Breast epithelium (tissue), 4 donors: ENCODE results near the gene ANKRD17. TPM values are rescaled to one million over a fixed set of nuclear protein-coding genes. Genes with fewer than 3 reads are reported as not detected.

Experiments
- DNase-seq, 2 donors: peaks; one replicate each; pipeline ENCODE4 v3.0.0-alpha.2; 2019; ENCODE audit warnings: low spot score in 2 of 2
- H3K27ac ChIP-seq, 2 donors: fragments of 200-600 bp; sonication (generic) in 1 of 2; one replicate each; pipeline ENCODE4 v1.5.1; 2016 to 2019; ENCODE audit warnings: mild to moderate bottlenecking in 1 of 2
- H3K27me3 ChIP-seq, 2 donors: fragments of 200-600 bp; sonication (generic) in 1 of 2; one replicate each; pipeline versions ENCODE4 v1.5.1 to v1.6.0; 2017 to 2019; ENCODE audit warnings: control low read depth in 1 of 2, mild to moderate bottlenecking in 1 of 2
- H3K36me3 ChIP-seq: fragments of 200-600 bp; one replicate; pipeline ENCODE4 v1.5.1; 2019
- H3K4me1 ChIP-seq, 2 donors: fragments of 200-600 bp; sonication (generic); one replicate each; pipeline ENCODE4 v1.5.1; 2016 to 2019; ENCODE audit warnings: control low read depth in 1 of 2
- H3K4me3 ChIP-seq, 3 donors: fragments of 200-600 bp; sonication (generic); 1 replicate in 2 of 3; 2 replicates in 1 of 3; pipeline ENCODE4 v1.5.1; 2016 to 2019; ENCODE audit warnings: mild to moderate bottlenecking in 3 of 3, moderate library complexity in 2 of 3
- H3K9me3 ChIP-seq, 2 donors: fragments of 200-600 bp; sonication (generic) in 1 of 2; one replicate each; pipeline ENCODE4 v1.5.1; 2016 to 2019; ENCODE audit warnings: control low read depth in 1 of 2
- CTCF ChIP-seq, 3 donors: fragments of 450-650 bp; IDR thresholded peaks; one replicate each; pipeline ENCODE4 v1.5.1; 2016 to 2017; ENCODE audit warnings: antibody characterized with exemption in 3 of 3, mild to moderate bottlenecking in 3 of 3, moderate library complexity in 3 of 3
- POLR2A ChIP-seq: fragments of 450-650 bp; IDR thresholded peaks from one replicate; pipeline ENCODE4 v1.6.1; 2016; ENCODE audit warnings: antibody characterized with exemption, mild to moderate bottlenecking, moderate library complexity
- POLR2AphosphoS5 ChIP-seq, 3 donors: sonication (generic); formaldehyde crosslinking; IDR thresholded peaks; one replicate each; pipeline ENCODE4 v1.6.1; 2017; ENCODE audit warnings: antibody characterized with exemption in 3 of 3
- intact Hi-C: fragments of 100-400 bp; cut with DNase I; formaldehyde crosslinking; loops from one replicate; pipeline ENCODE4 v1.15.1; 2023; ENCODE audit warnings: low total_unique reads
- total RNA-seq, 3 donors: library from RNA; depleted of rRNA; stranded (reverse); fragments of >200 nt; gene quantifications; one replicate each; pipeline ENCODE4 v1.1.0, GENCODE V29; 2016

Gene ANKRD17
- total RNA-seq, 3 donors from 2014 or later = 53.0 to 81.4 (median 69.2) TPM

- intact Hi-C loops = no loop called here
- H3K27me3 ChIP-seq = no peaks in the 10 kb centered on the region
These were observed 61.4 kb downstream of the ANKRD17 start for GRCh38 chr4:73197220-73197619.

GRCh38 chr4:73194064-73194463 lies 64.5 kb downstream of the ANKRD17 start:
- TF ChIP-seq POLR2A (no peak), POLR2AphosphoS5 (IDR thresholded peaks at IDR 0.05) (no peak), CTCF (IDR thresholded peaks at IDR 0.05) (no peak)
- no peaks in the 10 kb centered on the region for H3K27me3 ChIP-seq
- no peaks in the 10 kb centered on the region for H3K4me1 ChIP-seq
- intact Hi-C loops = no loop called here
- no peak overlapping the region for H3K4me3 ChIP-seq
- no peak for DNase-seq
- no peaks in the 10 kb centered on the region for H3K36me3 ChIP-seq
- H3K27ac ChIP-seq = no peak overlapping the region
- no peaks in the 10 kb centered on the region for H3K9me3 ChIP-seq

More at GRCh38 chr4:73197220-73197619, 61.4 kb downstream of the ANKRD17 start:
- DNase-seq = no peak
- TF ChIP-seq POLR2A = no peak
- TF ChIP-seq CTCF (IDR thresholded peaks at IDR 0.05) = no peak
- no peak for TF ChIP-seq POLR2AphosphoS5 (IDR thresholded peaks at IDR 0.05)
- no peaks in the 10 kb centered on the region for H3K9me3 ChIP-seq
- H3K36me3 ChIP-seq = no peaks in the 10 kb centered on the region
- no peak overlapping the region for H3K27ac ChIP-seq
- H3K4me1 ChIP-seq = no peaks in the 10 kb centered on the region
- no peak overlapping the region for H3K4me3 ChIP-seq

GRCh38 chr4:73193659-73194058 lies 64.9 kb downstream of the ANKRD17 start:
- no peaks in the 10 kb centered on the region for H3K27me3 ChIP-seq
- no peak for DNase-seq
- no peak overlapping the region for H3K27ac ChIP-seq
- no peak overlapping the region for H3K4me3 ChIP-seq
- no peaks in the 10 kb centered on the region for H3K9me3 ChIP-seq
- intact Hi-C loops = no loop called here
- H3K36me3 ChIP-seq = no peaks in the 10 kb centered on the region
- TF ChIP-seq CTCF (IDR thresholded peaks at IDR 0.05) (no peak), POLR2A (no peak)
- no peaks in the 10 kb centered on the region for H3K4me1 ChIP-seq

- Histone ChIP-seq H3K4me3 (no peak overlapping the region), H3K27me3 (no peaks in the 10 kb centered on the region), H3K36me3 (no peaks in the 10 kb centered on the region), H3K9me3 (no peaks in the 10 kb centered on the region), H3K27ac (no peak overlapping the region), H3K4me1 (no peaks in the 10 kb centered on the region)
- TF ChIP-seq CTCF (IDR thresholded peaks at IDR 0.05) = no peak
- TF ChIP-seq POLR2AphosphoS5 (IDR thresholded peaks at IDR 0.05) = no peak
- TF ChIP-seq POLR2A = no peak
- no peak for DNase-seq
- intact Hi-C loops = no loop called here
These were observed 65.4 kb downstream of the ANKRD17 start for GRCh38 chr4:73193155-73193554.

GRCh38 chr4:73189274-73189810 lies 69.3 kb downstream of the ANKRD17 start:
- Histone ChIP-seq H3K9me3 (no peaks in the 10 kb centered on the region), H3K4me1 (no peaks in the 10 kb centered on the region), H3K4me3 (no peak overlapping the region), H3K27me3 (no peaks in the 10 kb centered on the region), H3K36me3 (no peaks in the 10 kb centered on the region), H3K27ac (no peak overlapping the region)
- intact Hi-C loops = no loop called here
- TF ChIP-seq CTCF (IDR thresholded peaks at IDR 0.05) = no peak
- no peak for TF ChIP-seq POLR2AphosphoS5 (IDR thresholded peaks at IDR 0.05)
- TF ChIP-seq POLR2A = no peak
- DNase-seq = no peak
